Measurements from ENCODE around the gene FKBP14.

FKBP14 gene

GRCh38 chr7:30027065-30027456, 559 bp upstream of the FKBP14 start:
- DNase-seq = peak; percentile 70 to 75
- TF ChIP-seq POLR2A (IDR thresholded peaks at IDR 0.05; ENCODE audit: low read length) (no peak), GATA1 (IDR thresholded peaks at IDR 0.05; ENCODE audit: low read depth, low read length) (no peak)

- TF ChIP-seq POLR2A (IDR thresholded peaks at IDR 0.05; ENCODE audit: low read length) (no peak), GATA1 (IDR thresholded peaks at IDR 0.05; ENCODE audit: low read depth, low read length) (no peak)
- DNase-seq = no peak
Measured at GRCh38 chr7:30023524-30023923, 3.0 kb downstream of the FKBP14 start.

DNA sequence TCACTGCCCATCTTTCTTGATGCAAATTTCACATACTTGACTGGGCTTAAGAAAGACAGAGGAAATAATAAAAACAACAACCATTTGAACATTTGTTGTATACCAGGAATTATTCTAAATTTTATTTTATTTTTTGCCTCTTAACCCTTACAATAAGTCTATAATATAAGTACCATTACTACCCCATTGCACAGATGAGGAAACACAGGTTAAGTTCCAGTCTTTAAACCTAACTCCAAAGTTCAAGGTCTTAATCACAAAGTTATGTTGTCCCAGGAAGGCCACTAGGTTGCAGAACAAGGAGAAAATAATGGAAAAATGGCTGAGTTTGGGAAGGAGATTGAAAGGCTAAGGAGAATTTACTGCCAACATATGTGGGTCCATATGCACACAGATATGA, 3.5 kb downstream of the FKBP14 start:
- TF ChIP-seq GATA1 (IDR thresholded peaks at IDR 0.05; ENCODE audit: low read depth, low read length) = no peak
- no peak for TF ChIP-seq POLR2A (IDR thresholded peaks at IDR 0.05; ENCODE audit: low read length)

DNA sequence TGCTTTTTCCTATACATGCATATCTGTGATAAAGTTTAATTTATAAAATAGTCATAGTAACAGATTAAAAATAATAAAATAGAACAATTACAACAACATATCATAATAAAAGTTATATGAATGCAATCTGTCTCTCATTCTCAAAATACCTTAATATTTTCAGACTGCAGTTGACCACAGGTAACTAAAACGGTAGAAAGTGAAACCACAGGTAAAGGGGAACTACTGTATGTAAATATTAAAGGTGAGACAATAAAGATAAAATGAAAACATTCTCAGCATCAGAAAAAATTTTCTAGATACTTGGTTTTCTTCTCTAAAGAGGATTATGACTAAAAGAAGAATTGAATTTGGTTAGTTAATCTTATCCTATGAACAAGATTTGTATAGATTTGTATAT, 6.0 kb downstream of the FKBP14 start:
- no peak for DNase-seq
- TF ChIP-seq GATA1 (IDR thresholded peaks at IDR 0.05; ENCODE audit: low read depth, low read length) (no peak), POLR2A (IDR thresholded peaks at IDR 0.05; ENCODE audit: low read length) (no peak)

More for the DNA sequence above, 3.5 kb downstream of the FKBP14 start:
- no peak for DNase-seq

- TF ChIP-seq POLR2A (IDR thresholded peaks at IDR 0.05; ENCODE audit: low read length) (no peak), GATA1 (IDR thresholded peaks at IDR 0.05; ENCODE audit: low read depth, low read length) (no peak)
- peak in 1 of 2 experiments; percentile 8 for DNase-seq
Measured at GRCh38 chr7:30019960-30020359, 6.5 kb downstream of the FKBP14 start.

DNA sequence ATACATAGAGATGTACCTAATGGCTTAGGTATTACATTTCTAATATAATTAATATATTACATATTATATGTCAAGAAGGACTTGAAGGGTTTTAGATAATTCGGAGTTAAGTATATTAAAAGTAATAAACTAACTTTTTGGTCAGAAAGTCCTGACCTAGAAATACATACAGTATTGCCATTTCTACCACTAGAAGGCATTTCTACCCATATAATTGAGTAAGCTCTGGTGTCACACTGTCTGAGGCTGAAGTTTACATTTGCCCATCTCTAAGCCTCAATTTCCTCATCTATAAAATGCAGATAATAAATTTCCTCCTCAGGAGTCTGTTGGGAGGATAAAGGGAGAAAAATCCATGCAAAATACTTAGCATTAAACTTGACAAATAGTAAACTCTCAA, 7.1 kb downstream of the FKBP14 start:
- TF ChIP-seq POLR2A (IDR thresholded peaks at IDR 0.05; ENCODE audit: low read length) (no peak), GATA1 (IDR thresholded peaks at IDR 0.05; ENCODE audit: low read depth, low read length) (no peak)
- DNase-seq = no peak

DNA sequence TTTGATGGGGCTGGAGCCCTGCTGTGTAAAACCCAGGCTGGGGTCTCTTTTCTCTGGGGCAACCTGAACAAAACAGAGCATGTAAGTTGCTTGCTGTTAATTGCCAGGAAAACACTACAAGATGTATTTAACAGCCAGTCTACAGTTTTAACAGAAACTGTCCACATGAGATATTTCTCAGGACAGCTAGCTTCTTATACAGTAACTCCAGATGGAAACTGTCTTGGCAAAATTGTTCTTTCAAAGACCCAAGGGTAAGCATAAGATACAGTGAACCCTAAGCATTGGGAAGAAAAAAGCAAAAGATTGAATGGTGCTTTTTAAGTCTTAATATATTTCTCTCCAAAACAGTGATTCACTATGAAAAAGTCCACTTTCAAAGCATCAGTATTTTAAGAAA, 8.1 kb downstream of the FKBP14 start:
- no peak for DNase-seq

DNA sequence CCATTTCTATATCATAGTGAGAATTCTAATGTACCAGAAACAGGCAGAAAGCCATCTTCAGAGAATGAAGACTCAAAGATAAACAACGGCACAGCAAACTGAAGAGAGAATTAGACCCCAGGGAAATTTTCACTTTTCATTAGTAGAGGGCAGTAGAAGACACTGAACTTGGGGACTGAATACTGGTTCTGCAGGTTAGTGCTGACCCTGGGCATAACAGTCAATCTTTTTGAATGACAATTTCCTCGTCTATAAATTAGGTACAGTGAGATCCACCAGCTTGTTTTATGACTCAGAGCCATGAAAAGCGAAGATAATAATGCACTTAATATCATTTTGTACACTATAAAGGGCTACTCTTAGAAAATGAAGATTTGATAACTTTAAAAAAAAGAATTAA, 13.7 kb downstream of the FKBP14 start:
- no peak for TF ChIP-seq POLR2A (IDR thresholded peaks at IDR 0.05; ENCODE audit: low read length)
- TF ChIP-seq GATA1 (IDR thresholded peaks at IDR 0.05; ENCODE audit: low read depth, low read length) = no peak
- no peak for DNase-seq

More for the DNA sequence above, 8.1 kb downstream of the FKBP14 start:
- TF ChIP-seq POLR2A (IDR thresholded peaks at IDR 0.05; ENCODE audit: low read length) (no peak), GATA1 (IDR thresholded peaks at IDR 0.05; ENCODE audit: low read depth, low read length) (no peak)

- TF ChIP-seq GATA1 (IDR thresholded peaks at IDR 0.05; ENCODE audit: low read depth, low read length) (no peak), POLR2A (IDR thresholded peaks at IDR 0.05; ENCODE audit: low read length) (no peak)
- no peak for DNase-seq
Measured at GRCh38 chr7:30010021-30010420, 16.5 kb downstream of the FKBP14 start.

- TF ChIP-seq POLR2A (IDR thresholded peaks at IDR 0.05; ENCODE audit: low read length) (no peak), GATA1 (IDR thresholded peaks at IDR 0.05; ENCODE audit: low read depth, low read length) (no peak)
- DNase-seq = no peak
Measured at GRCh38 chr7:30005464-30005863, 21.0 kb downstream of the FKBP14 start.

GRCh38 chr7:30003098-30003497, 23.4 kb downstream of the FKBP14 start:
- no peak for DNase-seq
- TF ChIP-seq POLR2A (IDR thresholded peaks at IDR 0.05; ENCODE audit: low read length) (no peak), GATA1 (IDR thresholded peaks at IDR 0.05; ENCODE audit: low read depth, low read length) (no peak)

DNA sequence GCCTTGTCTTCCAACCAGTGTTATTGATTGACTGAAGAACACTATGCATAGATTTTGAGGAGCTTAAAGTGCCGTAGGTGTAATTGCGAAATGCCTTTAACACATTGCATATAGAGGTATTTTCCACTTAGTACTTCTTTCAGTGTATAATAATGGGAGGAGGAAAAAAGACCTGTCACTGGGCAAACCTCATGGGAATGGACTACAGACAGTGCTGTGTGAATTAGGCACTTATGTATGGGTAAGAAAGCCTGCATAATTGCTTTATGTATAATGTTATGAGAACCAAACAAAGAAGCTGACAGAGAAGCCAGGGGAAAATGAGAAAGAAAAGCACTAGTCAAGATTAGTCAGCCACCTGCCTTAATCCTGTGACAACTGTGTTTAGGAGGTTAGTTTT, 24.5 kb downstream of the FKBP14 start:
- no peak for TF ChIP-seq POLR2A (IDR thresholded peaks at IDR 0.05; ENCODE audit: low read length)
- no peak for TF ChIP-seq GATA1 (IDR thresholded peaks at IDR 0.05; ENCODE audit: low read depth, low read length)
- no peak for DNase-seq

DNA sequence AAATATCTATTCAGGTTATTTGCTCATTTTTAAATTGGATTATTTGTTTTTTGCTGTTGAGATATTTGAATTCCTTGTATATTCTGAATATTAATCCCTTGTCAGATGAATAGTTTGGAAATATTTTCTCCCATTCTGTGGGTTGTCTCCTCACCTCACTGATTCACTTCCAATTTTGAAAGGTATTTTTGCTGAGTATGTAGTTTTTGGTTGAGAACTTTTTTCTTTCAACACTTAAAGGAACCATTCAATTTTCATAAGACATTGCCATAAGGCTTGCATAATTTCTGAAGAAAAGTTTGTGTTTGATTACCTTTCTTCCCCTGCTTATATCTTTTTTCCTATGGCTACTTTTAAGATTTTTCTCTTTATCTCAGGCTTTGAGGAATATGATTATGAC, 28.0 kb downstream of the FKBP14 start:
- DNase-seq = no peak
- no peak for TF ChIP-seq GATA1 (IDR thresholded peaks at IDR 0.05; ENCODE audit: low read depth, low read length)
- no peak for TF ChIP-seq POLR2A (IDR thresholded peaks at IDR 0.05; ENCODE audit: low read length)

- TF ChIP-seq GATA1 (IDR thresholded peaks at IDR 0.05; ENCODE audit: low read depth, low read length) = no peak
- no peak for TF ChIP-seq POLR2A (IDR thresholded peaks at IDR 0.05; ENCODE audit: low read length)
- no peak for DNase-seq
Measured at GRCh38 chr7:29996321-29996720, 30.2 kb downstream of the FKBP14 start.

GRCh38 chr7:29995652-29996051, 30.9 kb downstream of the FKBP14 start:
- TF ChIP-seq GATA1 (IDR thresholded peaks at IDR 0.05; ENCODE audit: low read depth, low read length) = no peak
- DNase-seq = no peak

GRCh38 chr7:29993140-29993539, 33.4 kb downstream of the FKBP14 start:
- TF ChIP-seq POLR2A (IDR thresholded peaks at IDR 0.05; ENCODE audit: low read length) (no peak), GATA1 (IDR thresholded peaks at IDR 0.05; ENCODE audit: low read depth, low read length) (no peak)
- DNase-seq = no peak

Data from erythroblast (primary cell).